Stimulated activated CD4-positive, alpha-beta T cell treated with anti-CD3 and anti-CD28 coated beads, Interleukin-15, amount 100 ng/mL, for 24 hours (primary cell): Measurements from ENCODE around the gene KXD1.

Experiments used
- DNase-seq: peaks from one replicate; pipeline ENCODE4 v3.0.0-alpha.2; 2020

KXD1 gene

GRCh38 chr19:18603958-18604819 is 46.5 kb downstream of the KXD1 start:
- DNase-seq: no peak

- no peak for DNase-seq
Observed at GRCh38 chr19:18604820-18605159, 47.1 kb downstream of the KXD1 start.

- no peak for DNase-seq
Observed at GRCh38 chr19:18605196-18605545, 47.5 kb downstream of the KXD1 start.

- DNase-seq: no peak
Observed at GRCh38 chr19:18605546-18606280, 48.0 kb downstream of the KXD1 start.

- DNase-seq: no peak
Observed at GRCh38 chr19:18606281-18607225, 48.9 kb downstream of the KXD1 start, which contains the start of gene CRLF1. Gene CRLF1 (minus strand): TSS chr19:18606799. CDS start chr19:18606656, 143 bp downstream.

GRCh38 chr19:18607226-18608101 is 49.8 kb downstream of the KXD1 start:
- DNase-seq: no peak

- no peak for DNase-seq
Observed at GRCh38 chr19:18608102-18608804, 50.6 kb downstream of the KXD1 start.

GRCh38 chr19:18608805-18609716 is 51.4 kb downstream of the KXD1 start:
- DNase-seq: no peak

GRCh38 chr19:18609717-18610051 is 52.0 kb downstream of the KXD1 start:
- DNase-seq: no peak

GRCh38 chr19:18610245-18610555 is 52.5 kb downstream of the KXD1 start:
- DNase-seq: no peak

GRCh38 chr19:18610556-18611326 is 53.1 kb downstream of the KXD1 start:
- DNase-seq: no peak

GRCh38 chr19:18611327-18612050 is 53.8 kb downstream of the KXD1 start:
- no peak for DNase-seq

- no peak for DNase-seq
Observed at GRCh38 chr19:18612051-18612771, 54.5 kb downstream of the KXD1 start.

GRCh38 chr19:18612772-18613588 is 55.3 kb downstream of the KXD1 start, which contains the start of gene TMEM59L:
Gene TMEM59L (plus strand): TSS chr19:18612870. CDS start chr19:18612959, 89 bp downstream.
- peak; percentile 62 for DNase-seq

GRCh38 chr19:18613589-18614234 is 56.0 kb downstream of the KXD1 start:
- DNase-seq: no peak

- no peak for DNase-seq
Observed at GRCh38 chr19:18616023-18616422, 58.4 kb downstream of the KXD1 start.

GRCh38 chr19:18617562-18617961 is 59.9 kb downstream of the KXD1 start:
- DNase-seq: no peak
